Lung microvascular endothelial cell (primary cell): ENCODE measurements around the gene DCP1B. TPM values are rescaled to one million over a fixed set of nuclear protein-coding genes. Genes with fewer than 3 reads are reported as not detected.

Source experiments
- DNase-seq, 2 donors: peaks; one replicate each; pipeline versions ENCODE4 v3.0.0 to v3.0.0-alpha.2; 2010; ENCODE audit warnings: low read depth in 2 of 2
- total RNA-seq: library from RNA; depleted of rRNA; stranded (reverse); fragments of >200 nt; gene quantifications from 2 replicates; pipeline ENCODE4 v1.2.1, GENCODE V29; 2014

DCP1B gene
- total RNA-seq, 1 donor from 2014 or later: 3.0 TPM

DNA sequence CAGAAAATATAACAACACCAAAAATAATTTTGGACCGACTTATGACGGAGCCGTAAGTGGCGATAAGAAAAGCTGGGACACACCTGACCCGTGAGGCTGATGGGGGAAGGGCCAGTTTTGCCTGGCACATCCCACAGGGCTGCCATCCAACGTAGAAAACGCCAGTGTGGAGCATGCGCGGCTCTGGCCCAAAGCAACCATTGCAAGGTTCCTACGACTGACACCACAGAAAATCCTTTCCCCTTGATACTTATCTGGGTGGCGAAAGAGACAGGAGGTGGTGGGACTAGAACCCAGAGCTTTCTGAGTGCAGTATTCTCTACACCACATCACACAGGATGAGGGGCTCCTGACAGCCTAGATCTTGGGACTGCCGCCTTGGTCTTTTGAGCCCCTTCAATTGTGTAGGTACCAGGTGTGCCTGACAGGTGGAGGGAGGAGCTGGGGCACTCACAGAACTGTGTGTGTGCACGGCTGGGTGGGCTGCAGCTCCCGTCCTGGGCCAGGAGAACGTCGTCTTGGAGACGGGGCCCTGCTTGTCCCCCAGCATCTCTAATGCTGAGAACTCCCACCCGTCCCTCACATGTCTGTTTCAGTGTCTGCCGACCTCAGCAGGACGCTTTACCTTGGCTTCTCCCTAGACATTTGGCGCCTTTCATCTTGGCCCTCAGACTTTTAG, 68.4 kb downstream of the DCP1B start:
- DNase-seq: no peak

DNA sequence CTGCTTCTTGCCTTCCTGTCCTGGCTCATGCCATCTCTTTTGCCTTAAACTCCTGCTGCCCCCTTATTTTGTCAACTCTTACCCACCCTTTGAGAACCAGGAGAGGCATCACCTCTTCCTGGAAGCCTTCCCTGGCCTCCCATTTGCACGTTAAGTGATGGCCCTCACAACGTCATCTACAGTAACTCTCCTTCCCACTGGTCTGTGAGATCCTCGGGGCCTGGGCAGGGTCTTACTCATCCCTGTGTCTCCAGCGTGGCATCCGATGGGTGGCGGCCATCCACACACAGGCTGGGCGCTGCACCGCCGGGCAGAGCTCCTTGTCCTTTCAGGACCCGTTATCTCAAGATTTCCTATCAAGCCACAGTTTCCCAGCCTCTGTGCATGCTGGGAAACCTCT, 69.0 kb downstream of the DCP1B start:
- no peak for DNase-seq

DNA sequence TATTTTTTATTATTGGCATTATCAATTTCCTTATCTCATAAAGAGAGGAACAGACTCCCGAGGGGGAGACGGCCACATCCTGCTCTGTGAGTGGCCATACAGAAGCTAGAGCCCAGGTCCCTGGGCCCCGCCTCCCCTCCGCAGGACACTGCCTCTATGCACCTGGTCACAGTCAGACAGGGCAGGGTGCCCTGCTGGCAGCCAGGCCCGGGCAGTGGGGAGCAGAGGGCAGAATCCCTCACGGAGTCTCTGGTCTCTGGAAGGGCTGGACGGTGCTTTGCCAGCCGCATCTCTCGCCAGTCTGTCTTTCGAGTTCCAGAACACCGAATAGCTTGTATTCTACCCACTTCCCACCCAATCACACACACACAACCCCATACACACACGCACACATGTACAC, 69.4 kb downstream of the DCP1B start:
- DNase-seq: no peak

DNA sequence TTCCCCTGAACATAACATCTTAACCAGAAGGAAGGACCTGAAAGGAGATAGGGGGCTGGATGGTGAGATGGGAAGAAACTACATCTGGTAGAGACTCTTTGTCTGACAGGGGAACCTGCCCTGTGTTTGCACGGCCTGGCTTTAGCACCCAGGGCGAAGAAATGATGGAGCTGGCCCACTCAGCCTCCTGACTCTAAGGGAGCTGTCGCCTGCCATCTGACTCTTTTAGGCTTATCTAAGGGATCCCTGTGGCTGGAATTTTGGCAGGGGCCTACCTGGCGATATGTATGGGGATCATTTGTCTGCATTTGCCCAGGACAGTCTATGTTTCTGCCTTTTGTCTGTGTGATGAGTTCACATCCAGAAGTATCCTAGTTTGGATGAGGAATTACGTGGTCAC, 70.2 kb downstream of the DCP1B start:
- no peak for DNase-seq

DNA sequence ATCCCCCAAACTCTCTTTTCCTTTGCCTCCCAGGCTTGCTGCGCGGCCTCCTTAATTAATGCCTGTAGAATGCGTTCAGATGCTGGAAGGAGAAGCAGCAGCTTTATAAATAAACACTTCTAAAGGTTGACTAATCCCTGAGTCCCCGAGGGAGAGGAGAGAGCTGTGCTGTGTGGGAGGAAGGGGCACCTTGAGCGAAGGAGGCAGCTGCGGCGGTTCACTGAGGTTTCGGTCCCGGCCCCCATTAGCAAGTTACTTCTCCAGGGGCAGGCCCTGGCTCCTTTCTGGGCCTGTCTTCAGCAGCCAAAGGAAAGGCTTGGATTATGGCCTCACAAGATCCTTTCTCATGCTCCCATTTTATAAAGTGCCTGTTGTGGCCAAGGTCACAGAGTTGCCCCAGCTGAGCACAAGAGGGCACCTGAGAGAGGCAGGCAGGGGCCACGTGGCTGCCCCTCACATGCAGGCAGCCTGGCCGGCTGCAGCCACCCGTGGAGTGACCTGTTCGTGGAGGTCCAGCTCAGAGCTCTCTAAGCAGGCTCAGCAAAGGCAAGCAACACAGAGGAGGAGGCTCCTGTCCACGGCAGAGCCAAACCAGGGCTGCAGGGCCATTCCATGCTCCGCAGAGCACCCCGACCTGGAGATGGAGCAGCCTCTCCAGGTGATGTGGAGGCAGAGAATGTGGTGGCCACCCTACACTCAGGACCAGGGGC, 70.8 kb downstream of the DCP1B start:
- no peak for DNase-seq

DNA sequence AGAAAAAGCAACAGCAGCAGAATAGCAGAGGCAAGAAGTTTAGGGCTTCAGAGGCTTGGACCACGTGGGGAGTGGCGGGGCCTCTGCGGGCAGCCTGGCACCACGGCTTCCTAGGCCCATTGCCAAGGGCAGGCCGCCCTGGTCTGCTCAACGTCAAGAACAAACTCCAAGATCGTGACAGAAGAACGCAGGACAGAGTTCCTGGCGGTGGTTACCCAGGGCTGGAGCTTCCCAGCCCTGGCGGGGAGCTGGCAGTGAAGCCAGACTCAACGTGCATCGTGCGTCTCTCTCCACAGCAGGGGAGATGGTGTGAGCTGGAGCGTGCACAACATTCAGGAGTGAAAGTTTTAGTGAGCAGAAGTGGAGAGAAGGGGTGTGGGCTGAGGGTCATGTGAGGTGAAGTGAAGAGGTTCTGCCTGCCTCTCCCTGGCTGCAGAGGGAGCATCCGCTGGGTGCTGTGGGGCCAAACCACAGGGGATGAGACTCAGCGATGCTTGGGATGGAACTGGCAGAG, 71.9 kb downstream of the DCP1B start:
- no peak for DNase-seq

DNA sequence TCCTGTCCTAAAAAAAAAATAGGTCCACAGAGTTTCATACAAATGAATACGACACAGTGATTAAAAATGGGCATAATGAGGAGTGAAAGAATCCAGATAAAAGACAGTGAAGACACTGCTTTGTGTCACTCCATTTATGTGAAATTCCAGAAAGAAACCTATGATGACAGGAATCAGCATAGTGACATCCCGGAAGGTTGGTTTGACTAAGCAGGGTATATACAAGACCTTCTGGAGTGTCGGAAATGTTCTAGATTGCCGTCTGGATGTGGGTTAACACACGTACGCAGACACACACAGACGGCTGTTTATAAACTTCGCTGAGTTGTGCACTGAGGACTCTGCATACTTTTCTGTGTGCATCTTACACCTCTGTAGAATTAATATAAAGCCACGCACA, 72.6 kb downstream of the DCP1B start:
- DNase-seq: no peak

DNA sequence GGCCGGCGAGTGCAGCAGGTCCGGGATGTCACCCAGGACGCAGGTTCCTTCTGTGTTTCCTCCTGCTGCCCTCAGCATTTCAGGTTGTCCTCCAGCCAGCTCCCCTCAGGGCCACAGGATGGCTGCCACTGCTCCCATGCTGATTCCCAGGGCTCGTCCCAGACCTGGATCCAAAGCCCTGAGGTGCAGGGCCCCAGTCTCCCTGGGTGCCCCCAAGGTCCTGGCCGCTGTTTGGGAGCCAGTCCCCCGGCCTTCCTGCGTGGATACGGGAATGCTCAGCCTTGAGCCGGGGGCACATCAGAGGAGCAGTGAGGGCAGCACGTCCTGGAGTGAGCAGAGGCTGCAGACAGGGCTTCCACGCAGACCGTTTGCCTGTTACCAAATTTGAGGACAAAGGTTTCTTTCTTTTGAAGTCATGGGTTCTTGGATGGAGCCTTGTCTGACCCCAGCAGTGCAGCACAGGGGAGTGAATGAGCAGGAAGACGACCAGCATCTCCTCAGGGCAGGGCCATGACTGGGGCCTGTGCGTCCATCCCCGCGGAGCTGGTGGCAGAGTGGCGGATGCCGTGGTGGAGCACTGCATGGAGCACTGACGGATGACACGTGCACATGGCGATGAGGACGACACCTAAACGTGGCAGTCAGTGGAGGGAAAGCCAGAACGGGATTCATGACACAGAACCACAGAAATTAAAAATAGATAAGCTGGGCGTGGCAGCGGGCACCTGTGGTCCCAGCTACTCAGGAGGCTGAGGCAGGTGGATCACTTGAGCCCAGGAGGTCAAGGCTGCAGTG, 73.3 kb downstream of the DCP1B start:
- no peak for DNase-seq

DNA sequence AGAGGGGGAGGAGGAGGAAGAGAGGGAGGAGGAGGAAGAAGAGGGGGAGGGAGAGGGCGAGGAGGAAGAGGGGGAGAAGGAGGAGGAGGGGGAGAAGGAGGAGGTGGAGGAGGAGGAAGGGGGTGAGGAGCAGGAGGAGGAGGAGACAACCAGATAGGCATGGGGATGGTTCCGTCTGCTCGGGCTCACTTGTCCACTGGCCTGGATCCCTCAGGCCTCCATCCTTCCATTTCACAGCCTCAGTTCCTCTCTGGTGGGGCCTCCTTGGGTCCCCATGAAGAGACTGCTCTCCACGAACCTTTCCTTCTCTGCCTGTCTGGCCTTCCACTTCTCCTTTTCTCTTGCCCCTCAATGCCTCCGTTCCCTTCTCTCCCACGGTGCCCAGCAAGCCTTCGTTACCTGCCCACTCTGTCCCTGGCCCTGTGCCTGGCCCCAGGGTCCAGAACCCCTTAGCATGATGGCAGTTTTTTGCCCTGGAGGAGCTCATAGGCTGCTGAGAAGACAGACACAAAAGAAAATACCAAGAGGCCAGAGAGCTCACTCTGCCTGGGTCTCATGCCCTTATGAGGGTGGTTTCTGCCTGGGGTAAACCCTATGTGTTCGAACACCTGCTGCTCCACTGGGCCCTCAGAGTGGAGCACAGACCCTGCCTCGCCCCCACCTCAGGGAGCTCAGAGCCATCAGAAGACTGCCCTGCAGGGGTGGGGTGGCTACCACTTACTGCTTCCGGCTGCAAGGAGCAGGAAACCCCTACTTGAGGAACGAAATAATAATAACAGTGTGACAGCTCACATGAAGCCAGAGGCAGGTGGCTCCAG, 74.1 kb downstream of the DCP1B start:
- no peak for DNase-seq

DNA sequence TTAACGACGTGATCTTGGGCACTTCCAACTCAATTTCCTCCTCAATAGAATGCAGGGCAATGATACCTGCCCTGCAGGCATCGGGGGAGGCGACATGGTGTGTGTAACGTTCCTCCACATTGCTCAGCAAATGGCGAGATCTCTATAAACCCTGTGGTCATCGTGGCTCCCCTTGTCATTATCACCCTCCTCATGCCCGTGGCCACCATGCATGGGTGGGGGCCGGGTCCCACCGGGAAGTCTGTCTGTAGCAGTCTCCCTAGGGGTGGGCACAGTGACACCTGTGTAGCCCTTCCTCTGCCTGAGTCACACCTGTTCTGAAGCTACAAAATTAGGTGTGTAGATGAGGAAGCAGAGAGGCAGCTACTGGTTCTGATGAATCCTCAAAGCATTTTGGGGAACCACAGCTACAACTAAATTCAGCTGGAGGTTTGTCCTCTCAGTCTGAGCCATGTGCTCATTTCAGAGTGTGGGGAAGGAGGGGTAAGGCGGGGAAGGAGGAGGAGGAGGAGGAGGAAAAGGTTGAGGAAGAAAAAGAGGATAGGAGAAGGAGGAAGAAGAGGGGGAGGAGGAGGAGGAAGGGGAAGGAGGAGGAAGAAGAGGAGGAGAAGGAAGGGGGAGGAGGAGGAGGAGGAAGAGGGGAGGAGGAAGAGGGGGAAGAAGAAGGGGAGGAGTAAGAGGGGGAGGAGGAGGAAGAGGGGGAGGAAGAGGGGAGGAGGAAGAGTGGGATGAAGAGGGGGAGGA, 74.8 kb downstream of the DCP1B start:
- no peak for DNase-seq

DNA sequence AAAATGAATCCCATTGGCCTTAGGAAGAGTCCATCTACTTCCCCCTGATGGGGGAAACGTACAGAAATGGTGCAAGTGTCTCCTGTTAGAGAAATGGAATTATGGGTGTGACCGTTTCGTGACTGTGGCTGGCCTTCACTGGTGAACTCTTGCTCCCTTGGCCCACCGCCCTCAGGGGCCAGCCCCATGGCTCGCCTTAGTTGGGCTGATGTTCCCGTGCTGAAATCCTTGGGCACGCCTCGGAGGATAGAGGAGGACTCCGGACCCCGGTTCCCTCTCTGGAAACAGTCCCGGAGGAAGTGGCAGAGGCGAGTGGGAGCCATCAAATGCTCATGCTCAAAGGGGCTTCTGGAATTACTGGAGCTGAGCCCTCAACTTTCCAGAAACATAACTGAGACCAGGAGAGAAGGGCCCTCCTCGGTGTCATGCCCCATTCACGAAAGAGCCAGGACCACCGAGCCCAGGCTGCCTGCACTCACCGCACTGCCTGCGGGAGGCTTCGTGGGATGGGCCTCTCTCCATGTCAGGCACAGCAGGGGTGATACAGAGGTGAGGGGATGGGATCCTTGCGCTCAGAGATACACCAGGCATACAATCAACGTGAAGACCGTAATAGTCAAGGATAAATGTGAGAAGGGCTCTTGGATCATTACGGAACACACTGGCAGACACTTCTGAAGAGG, 75.7 kb downstream of the DCP1B start:
- DNase-seq: no peak

DNA sequence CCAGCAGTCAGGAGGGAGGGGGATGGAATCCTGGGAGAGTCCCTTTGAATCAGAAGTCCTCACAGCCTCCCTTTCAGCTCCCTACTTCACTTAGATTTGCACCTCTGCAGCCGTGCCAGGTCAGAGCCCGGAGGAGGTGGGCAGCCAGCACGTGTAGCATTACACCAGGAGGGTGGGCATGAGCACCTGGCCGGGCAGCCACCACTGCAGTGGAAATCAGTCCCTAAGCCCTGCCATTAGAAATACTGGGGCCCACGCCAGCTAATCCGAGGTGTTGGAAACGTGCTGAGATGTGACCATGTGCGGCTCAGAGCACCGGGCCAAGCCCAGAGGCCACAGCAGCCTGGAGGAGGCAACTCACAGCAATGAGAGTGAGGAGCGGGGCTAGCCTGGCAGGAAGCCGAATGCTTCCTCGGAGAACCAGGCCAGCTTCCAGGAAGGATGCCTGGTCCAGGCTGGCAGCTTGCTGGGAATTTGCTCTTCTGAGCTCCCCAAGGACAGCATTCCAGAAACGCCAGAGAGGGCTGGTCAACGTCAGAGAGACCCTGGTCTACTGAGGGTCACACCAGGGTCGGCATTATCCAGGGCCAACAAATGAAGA, 76.4 kb downstream of the DCP1B start:
- no peak for DNase-seq

DNA sequence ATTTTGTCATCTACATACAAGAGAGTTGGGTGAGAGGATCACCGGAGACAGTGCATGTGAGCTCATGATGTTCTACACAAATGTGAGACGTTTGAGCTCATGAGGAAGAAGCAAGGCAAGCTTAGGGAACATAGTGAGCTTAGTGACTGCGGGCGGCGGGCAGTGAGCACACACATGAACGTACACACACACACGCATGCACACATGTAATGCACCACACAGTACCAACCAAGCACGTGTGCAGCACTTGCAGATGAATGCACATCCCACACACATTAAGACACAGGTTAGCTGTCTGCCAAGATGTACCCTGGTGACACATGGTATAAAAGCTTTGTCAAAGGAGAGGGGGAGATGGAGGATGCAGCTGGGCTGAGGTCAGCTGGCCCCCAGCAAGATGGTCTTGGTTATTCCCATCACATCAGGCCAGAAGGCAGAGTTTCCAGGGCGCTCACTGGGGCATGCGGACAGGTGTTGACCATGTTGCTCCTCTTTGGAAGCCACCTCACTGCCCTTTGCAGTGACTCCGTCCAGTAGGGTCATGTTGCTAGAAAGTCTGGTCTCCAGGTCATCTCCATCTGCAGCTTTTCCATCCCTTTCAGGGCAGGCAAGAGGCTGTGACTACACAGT, 77.1 kb downstream of the DCP1B start:
- no peak for DNase-seq

DNA sequence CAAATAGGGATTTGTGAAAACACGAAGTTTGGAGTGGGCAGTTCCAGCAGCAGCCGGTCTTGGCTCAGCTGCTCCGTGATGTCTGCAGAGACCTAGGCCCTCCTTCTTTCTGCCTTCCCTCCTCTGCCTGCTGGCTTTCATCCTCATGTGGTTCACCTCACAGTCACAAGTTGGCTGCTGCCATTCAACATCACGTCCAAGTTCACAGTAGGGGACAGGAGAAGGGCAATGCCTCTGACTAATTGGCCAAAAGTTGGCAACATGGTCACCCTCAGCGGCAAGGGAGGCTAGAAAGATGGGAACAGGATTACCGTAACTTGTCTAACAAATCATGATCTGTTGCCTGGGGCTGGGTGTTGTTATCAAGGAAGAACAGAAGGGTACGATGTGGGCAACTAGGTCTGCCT, 78.0 kb downstream of the DCP1B start:
- no peak for DNase-seq

DNA sequence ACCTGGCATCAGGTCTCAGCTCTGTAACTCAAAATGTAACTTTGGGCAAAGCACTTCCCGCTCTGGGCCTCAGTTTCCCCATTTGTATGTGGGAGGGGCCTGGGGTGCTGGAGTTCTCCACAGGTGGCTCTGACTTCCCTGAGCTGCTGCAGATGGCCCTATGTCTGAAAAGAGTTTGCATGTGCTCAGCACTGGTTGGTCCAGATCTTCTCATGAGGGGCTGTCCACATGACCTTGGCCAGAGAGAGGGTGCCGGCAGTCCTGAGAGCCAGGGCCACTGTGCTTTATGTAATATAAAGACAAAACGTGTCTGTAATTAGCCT, 78.6 kb downstream of the DCP1B start:
- no peak for DNase-seq

DNA sequence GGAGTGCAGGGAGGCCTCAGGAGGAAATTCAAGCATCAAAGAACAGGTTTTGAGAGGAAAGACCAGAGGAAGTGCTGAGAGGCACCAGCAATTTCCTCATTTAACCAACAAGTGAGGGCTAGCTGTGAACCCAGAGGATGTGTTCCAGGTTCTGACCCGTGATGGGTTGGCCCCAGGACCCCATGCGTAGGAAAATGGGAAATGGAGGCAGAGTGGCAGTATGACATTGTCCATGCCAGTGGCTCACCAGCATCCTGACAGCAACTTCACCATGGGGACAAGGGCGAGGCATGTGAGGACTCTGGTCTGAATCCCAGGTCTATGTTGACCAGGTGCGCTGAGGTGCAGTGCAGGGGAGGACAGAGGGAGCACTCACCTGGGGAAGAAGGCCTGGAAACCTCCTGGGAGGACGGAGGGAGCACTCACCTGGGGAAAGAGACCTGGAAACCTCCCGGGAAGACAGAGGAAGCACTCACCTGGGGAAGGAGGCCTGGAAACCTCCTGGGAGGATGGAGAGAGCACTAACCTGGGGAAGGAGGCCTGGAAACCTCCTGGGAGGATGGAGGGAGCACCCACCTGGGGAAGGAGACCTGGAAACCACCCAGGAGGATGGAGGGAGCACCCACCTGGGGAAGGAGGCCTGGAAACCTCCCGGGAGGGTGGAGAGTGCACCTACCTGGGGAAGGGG, 79.1 kb downstream of the DCP1B start:
- DNase-seq: no peak

DNA sequence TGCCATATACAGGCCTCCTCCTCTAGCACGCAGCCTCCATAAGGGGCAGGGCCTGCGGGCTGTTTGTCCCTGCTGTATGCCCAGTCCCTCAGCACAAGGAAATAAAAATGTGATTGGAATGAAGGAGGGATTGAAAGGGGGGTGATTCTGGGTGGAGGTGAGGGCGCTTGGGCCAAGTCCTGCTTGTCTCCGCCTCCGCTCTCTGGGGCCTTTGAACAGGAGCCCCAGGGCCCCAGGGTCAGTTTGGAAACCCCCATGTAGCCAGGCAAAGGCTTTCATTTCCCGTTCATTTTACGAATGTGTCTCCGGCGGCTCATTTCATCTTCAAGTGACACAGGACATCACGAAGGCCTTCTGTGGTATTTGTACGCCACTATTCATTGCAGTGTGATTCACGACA, 81.3 kb downstream of the DCP1B start:
- DNase-seq: no peak

DNA sequence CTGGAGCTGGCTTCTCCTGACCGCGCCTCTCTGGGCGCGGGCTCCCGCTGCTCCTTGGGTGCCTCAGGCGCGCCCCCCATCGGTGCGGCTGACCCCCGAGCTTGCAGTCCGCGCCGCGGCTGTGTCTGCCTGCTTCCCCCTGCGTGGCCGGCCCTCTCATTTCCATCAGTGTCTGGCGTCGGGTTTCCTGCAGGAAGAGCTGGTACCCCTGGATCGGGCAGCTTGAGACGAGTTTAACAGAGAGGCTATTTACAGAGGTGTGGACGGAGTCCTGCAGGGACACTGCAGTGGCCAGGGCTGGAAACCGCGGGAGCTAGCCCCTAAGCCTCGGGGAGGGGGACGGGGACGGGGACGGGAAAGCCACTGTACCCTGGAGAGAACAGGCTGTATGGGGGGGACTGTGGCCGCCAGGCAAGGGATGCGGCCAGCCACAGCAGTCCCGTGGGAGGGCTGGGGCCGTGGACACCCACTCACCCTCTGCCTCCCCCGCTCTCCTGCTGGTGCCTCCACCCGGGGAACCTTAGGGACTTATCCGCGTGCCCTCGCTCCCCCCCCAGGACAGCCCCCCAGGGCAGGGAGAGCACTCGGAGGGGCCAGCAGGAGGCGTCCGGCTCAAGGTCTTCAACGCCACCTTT, 82.1 kb downstream of the DCP1B start:
- DNase-seq: no peak
